Neural crest cell (in vitro differentiated cells): ENCODE data around the gene TTC7B. TPM values are rescaled to one million over a fixed set of nuclear protein-coding genes. Genes with fewer than 3 reads are reported as not detected.

Source experiments
- DNase-seq: peaks from one replicate; pipeline ENCODE4 v3.0.0; 2021; ENCODE audit warnings: low read depth, mixed read lengths, low spot score
- H3K27ac Mint-ChIP-seq: one replicate; pipeline ENCODE4 v1.8.0; 2021; ENCODE audit warnings: mild to moderate bottlenecking, mixed read lengths; ENCODE audit not compliant: unreplicated experiment
- H3K27me3 Mint-ChIP-seq: 2 replicates; pipeline ENCODE4 v1.8.0; 2021; ENCODE audit warnings: low read depth, mild to moderate bottlenecking, mixed read lengths
- H3K36me3 Mint-ChIP-seq: 2 replicates; pipeline ENCODE4 v1.8.0; 2021; ENCODE audit warnings: low read depth, mild to moderate bottlenecking, mixed read lengths
- H3K4me1 Mint-ChIP-seq: 2 replicates; pipeline ENCODE4 v1.8.0; 2021; ENCODE audit warnings: mixed read lengths
- H3K4me3 Mint-ChIP-seq: one replicate; pipeline ENCODE4 v1.8.0; 2021; ENCODE audit warnings: mild to moderate bottlenecking, mixed read lengths
- H3K9me3 Mint-ChIP-seq: 2 replicates; pipeline ENCODE4 v1.8.0; 2021; ENCODE audit warnings: mixed read lengths
- total RNA-seq: library from RNA; stranded (reverse); gene quantifications from 2 replicates; pipeline ENCODE4 v1.2.1, GENCODE V29; 2021
- TF ChIP-seq, protein P1 (sequence below): fragments of 200-600 bp; sonication (generic); conservative IDR thresholded peaks from 2 replicates; pipeline ENCODE4 v1.5.0; 2021; ENCODE audit warnings: antibody characterized with exemption, mild to moderate bottlenecking

The TTC7B gene
- total RNA-seq, 1 donor from 2014 or later, result 56.4 TPM

DNA sequence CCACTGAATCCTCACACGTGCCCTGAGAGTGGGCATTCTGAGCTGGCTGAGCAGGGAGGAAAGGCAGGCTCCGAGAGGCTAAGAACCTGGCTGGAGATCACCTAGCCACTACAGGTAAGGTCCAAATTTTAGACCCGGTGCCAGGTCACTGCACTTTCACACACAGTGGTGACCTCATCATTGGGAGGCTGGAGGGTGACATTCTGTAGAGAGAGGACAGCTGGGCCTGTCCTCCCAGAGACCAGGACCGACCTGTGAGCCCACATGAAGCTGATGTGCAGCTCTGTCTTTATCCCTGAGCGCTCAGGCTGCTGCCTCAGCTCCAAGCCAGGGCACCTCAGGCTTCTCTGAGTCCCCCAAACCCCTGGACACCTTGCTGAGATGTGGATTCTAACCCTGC is 4.1 kb downstream of the TTC7B start:
- peak overlapping the region; percentile 12 for H3K4me3 Mint-ChIP-seq
- no peaks in the 10 kb centered on the region for H3K9me3 Mint-ChIP-seq
- no peak for DNase-seq
- no peaks in the 10 kb centered on the region for H3K27me3 Mint-ChIP-seq
- no peak overlapping the region for H3K27ac Mint-ChIP-seq
- TF ChIP-seq, protein P1, sequence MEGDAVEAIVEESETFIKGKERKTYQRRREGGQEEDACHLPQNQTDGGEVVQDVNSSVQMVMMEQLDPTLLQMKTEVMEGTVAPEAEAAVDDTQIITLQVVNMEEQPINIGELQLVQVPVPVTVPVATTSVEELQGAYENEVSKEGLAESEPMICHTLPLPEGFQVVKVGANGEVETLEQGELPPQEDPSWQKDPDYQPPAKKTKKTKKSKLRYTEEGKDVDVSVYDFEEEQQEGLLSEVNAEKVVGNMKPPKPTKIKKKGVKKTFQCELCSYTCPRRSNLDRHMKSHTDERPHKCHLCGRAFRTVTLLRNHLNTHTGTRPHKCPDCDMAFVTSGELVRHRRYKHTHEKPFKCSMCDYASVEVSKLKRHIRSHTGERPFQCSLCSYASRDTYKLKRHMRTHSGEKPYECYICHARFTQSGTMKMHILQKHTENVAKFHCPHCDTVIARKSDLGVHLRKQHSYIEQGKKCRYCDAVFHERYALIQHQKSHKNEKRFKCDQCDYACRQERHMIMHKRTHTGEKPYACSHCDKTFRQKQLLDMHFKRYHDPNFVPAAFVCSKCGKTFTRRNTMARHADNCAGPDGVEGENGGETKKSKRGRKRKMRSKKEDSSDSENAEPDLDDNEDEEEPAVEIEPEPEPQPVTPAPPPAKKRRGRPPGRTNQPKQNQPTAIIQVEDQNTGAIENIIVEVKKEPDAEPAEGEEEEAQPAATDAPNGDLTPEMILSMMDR, result no peak
- H3K4me1 Mint-ChIP-seq, result peaks cover 36% of the 10 kb centered on the region
- no peaks in the 10 kb centered on the region for H3K36me3 Mint-ChIP-seq

DNA sequence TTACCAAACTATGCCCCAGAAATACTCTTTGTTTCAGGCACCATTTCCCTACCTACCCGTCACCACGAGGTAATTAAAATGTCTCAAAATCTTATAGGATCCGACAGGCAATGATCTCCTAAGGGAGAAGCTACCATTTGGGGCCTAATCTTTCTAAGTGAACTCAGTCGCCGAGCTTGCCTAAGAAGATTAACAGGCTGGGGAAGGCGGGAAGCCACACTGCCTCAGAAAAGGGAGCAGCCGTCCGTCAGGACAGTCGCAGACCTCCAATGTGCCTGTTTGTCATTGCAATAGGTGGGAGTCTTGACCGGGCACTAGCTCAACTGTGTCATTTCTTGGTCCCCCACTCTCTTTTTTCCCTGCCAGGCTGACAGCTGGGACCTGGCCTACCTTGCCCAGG is 4.6 kb downstream of the TTC7B start:
- no peak for DNase-seq
- peaks cover 38% of the 10 kb centered on the region for H3K4me1 Mint-ChIP-seq
- H3K27me3 Mint-ChIP-seq, result no peaks in the 10 kb centered on the region
- H3K27ac Mint-ChIP-seq, result no peak overlapping the region
- no peaks in the 10 kb centered on the region for H3K9me3 Mint-ChIP-seq
- no peaks in the 10 kb centered on the region for H3K36me3 Mint-ChIP-seq
- H3K4me3 Mint-ChIP-seq, result peak overlapping the region; percentile 12
- TF ChIP-seq, protein P1, result no peak

DNA sequence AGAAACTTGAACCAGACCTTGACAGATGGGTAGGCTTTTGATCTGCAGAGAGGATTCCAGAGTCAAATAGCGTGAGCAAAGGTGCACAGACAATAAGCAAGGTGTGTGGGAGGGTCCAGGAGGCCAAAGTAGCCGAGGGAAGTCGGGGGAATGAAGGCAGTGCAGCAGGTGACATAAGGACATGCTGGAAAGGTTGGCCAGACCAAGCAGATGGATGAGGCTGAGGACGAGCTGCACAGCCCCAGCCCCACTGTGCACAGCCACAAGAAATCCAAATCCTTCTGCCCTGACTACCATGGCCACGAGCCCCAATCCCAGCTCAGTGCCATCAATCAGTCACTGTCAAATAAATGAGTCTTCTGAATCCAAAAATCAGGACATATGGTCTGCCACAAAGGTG is 5.4 kb downstream of the TTC7B start:
- Mint-ChIP-seq H3K27me3 (no peaks in the 10 kb centered on the region), H3K9me3 (no peaks in the 10 kb centered on the region), H3K36me3 (no peaks in the 10 kb centered on the region), H3K4me3 (peak overlapping the region; percentile 2), H3K27ac (no peak overlapping the region), H3K4me1 (peaks cover 42% of the 10 kb centered on the region)
- TF ChIP-seq, protein P1, result no peak
- DNase-seq, result no peak

DNA sequence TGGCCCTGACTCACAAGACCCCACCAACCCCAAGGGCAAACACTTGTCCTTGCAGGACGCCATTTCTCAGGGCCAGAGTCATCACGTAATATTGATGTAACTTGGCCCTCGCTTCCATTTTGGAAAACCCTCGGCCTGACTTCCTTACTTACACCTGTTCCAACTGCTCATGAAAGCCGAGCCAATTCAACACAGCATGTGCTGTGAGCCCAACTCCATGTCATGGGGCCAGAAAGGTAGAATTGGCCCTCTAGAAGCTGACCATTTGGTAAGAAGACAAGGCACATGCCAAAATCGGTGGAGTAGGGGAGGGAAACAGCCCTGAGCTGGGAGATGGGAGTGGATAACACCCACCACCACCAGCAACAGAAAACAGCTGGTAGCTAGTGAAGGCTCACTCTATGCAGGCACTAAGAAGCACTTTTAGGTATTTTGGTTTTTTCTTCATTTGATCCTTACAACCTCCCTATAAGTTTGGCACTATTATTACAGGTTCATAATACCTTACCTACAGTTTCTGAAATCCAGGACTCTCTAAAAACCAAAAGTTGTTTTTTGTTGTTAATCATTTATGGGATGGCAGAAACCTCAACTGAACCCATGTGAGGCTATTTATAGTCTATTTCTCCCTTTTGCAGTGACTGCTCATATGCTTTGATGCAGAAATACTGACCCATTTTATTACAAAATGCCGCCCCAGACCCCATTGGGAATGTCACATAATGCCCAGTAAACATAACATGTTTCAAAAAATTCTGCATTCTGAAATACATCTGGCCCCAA is 6.5 kb downstream of the TTC7B start:
- TF ChIP-seq, protein P1, result no peak
- H3K36me3 Mint-ChIP-seq, result no peaks in the 10 kb centered on the region
- DNase-seq, result no peak
- no peaks in the 10 kb centered on the region for H3K27me3 Mint-ChIP-seq
- H3K27ac Mint-ChIP-seq, result no peak overlapping the region
- peaks cover 32% of the 10 kb centered on the region for H3K4me1 Mint-ChIP-seq
- H3K4me3 Mint-ChIP-seq, result no peak overlapping the region
- no peaks in the 10 kb centered on the region for H3K9me3 Mint-ChIP-seq

DNA sequence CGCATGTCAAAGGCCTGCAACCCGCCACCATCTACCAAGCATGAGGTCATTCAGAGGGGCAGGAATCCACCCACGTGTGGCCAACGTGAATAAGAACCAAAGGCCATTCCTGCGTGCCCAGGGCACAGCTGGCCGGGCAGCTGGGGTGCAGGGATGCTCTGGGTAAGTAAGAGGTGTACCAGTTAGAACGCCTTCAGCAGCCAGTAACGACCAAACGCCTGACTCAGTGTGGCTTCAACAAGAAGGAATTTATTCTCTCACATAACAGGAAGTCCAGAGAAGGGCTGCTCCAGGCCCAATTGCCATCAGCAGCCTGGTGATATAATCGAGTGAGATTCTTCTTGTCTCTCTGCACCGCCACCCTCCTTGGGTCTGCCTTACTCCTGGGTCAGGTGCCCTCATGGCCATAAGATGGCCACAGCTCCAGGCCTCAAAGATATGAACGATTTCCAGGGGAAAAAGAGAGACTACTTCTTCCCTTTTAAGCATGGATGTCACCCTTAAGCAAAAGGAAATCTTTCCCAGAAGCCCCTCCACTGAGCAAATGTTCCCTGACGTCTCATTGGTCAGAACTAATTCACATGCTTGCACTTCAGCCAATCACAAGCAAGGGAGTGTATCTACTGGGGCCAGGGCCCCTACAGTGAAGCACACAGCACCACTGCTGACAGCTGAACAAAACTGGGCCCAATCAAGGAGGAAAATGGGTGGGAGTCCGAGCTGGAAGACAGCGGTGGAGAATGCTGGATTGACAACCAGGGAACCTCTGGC is 7.3 kb downstream of the TTC7B start:
- H3K27me3 Mint-ChIP-seq, result no peaks in the 10 kb centered on the region
- H3K4me1 Mint-ChIP-seq, result peaks cover 24% of the 10 kb centered on the region
- DNase-seq, result no peak
- no peak overlapping the region for H3K4me3 Mint-ChIP-seq
- H3K9me3 Mint-ChIP-seq, result no peaks in the 10 kb centered on the region
- no peak overlapping the region for H3K27ac Mint-ChIP-seq
- TF ChIP-seq, protein P1, result no peak
- H3K36me3 Mint-ChIP-seq, result no peaks in the 10 kb centered on the region
